Fibroblast of peridontal ligament (primary cell): ENCODE measurements around the gene PLOD2.
"Not testable (repeated sequence)": the region's sequence is repeated elsewhere in the genome, so short reads cannot be mapped to it uniquely, and the experiment has no call there.

Experiments used
- DNase-seq: peaks from one replicate; pipeline ENCODE4 v3.0.0-alpha.2; 2010; ENCODE audit errors: extremely low read depth

The PLOD2 gene

GRCh38 chr3:146139586-146140110, 21.3 kb downstream of the PLOD2 start:
- DNase-seq = no peak

DNA sequence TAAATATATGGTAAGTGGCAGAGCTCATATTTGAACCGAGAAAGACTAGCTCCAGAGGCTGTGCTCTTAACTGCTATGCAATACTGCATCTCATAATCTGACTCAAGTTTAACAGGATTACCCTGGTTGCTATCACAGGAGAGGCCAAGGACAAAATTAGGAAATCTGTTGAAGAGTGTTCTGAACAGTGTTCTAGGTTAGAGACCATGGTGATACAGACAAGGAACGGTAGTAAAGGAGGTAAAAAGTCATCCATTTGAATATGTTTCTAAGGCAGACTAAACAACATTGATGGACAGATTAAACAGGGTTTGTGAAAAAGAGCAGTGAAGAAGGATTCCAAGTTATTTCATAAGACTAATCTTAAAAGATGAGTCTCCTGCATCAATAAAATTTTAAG, 22.1 kb downstream of the PLOD2 start:
- DNase-seq = no peak

DNA sequence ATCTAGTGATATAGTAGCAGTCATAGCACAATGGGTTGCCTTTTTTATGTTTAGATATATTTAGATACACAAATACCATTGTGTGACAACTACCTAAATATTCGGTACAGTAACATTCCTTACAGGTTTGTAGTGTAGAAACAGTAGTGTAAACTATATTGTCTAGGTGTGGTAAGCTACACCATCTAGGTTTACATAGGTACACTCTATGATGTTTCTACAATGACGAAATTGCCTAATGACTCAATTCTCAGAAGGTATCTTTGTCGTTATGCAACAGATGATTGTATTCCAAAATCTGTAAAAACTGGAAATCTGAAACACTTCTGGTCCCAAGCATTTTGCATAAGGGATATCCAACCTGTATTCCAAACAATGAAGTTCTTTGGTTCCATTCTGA, 24.3 kb downstream of the PLOD2 start:
- no peak for DNase-seq

- DNase-seq = peak; percentile 46
These were observed 26.5 kb downstream of the PLOD2 start for GRCh38 chr3:146134348-146135117.

GRCh38 chr3:146133441-146133840, 27.5 kb downstream of the PLOD2 start:
- DNase-seq = peak; percentile 39

- peak; percentile 89 for DNase-seq
These were observed 29.2 kb downstream of the PLOD2 start for GRCh38 chr3:146131616-146132410.

- peak; percentile 55 for DNase-seq
These were observed 30.1 kb downstream of the PLOD2 start for GRCh38 chr3:146130881-146131371.

- DNase-seq = no peak
These were observed 31.2 kb downstream of the PLOD2 start for GRCh38 chr3:146129750-146130149.

DNA sequence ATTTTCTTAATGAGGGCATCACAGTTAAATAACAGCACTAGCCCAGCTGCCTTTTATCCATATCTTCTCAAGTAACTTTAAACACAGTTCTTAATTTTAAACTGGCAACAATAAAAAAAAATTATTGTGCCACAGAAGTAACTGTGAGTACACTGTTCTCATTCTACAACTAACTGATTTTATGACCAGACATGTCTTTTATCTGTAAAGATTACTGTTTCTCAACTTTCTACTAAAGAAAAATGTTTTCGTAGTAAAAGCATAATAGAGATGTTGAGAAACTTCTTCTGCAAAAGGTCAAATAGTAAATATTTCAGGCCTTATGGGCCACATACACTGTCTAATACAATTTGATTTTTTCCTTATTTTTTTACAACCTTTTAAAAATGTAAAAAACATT, 32.0 kb downstream of the PLOD2 start:
- DNase-seq = no peak

GRCh38 chr3:146128179-146128578, 32.8 kb downstream of the PLOD2 start:
- no peak for DNase-seq

GRCh38 chr3:146125951-146126350, 35.0 kb downstream of the PLOD2 start:
- peak; percentile 98 for DNase-seq

- no peak for DNase-seq
These were observed 36.7 kb downstream of the PLOD2 start for GRCh38 chr3:146124126-146124801.

DNA sequence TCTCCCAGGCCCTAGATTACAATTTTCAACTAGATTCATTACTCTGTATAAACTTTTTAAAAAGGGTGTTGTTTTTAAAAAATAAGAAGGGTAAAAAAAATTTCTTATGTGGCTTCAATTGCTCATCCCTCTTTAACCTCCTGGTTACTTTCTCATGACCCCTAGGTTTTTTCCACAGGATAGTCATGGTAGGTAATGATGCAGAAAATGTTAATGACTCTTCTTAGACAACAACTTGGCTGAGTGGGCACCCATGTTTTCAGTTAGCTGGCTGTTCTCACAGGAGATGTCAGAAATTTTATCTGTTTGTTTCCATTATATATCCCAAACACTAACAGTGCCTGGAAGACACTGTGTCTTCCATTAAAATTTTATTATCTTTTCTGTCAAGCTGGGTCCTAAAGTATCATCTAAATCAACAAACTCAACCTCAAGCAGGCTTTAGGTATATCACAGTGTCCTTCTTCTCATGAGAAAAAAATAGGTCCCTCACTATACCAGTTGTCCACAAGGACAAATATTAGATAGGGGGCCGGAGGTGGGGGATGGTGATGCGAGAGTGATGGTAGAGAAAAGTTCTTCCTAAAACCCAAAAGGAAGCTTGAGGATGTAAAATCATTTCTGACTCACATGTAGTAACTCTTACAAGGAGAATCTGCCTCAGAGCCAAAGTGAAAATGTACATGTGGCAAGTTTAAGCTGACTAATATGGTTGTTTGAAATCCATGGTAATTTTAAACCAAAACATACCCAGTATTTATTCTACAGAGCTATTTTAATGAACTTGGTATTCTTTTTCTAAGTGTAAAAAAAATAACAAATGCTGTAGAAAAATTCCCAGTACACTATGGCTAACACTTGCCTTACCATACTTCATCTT, 43.3 kb downstream of the PLOD2 start:
- peak; percentile 99 for DNase-seq

DNA sequence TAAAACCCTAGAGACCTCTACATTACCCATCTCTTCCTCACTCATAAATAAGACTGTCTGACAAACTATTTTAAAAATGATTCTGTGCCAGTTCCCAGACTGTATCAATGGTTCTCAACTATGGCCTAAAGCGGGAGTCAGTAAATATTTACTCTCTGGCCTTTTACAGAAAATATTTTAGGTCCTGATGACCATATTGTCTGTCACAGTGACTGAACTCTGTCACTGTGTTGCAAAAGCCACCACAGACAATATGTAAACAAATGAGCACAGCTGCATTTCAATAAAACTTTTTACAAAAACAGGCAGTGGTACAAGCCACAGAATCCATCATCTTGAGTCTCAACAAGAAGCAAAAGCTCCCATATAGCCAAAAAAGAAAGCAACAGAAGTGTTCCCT, 45.4 kb downstream of the PLOD2 start:
- no peak for DNase-seq

GRCh38 chr3:146113804-146114203, 47.2 kb downstream of the PLOD2 start:
- DNase-seq = not testable (repeated sequence)

- DNase-seq = no peak
These were observed 49.6 kb downstream of the PLOD2 start for GRCh38 chr3:146111337-146111736.

- DNase-seq = no peak
These were observed 50.8 kb downstream of the PLOD2 start for GRCh38 chr3:146110161-146110560.

DNA sequence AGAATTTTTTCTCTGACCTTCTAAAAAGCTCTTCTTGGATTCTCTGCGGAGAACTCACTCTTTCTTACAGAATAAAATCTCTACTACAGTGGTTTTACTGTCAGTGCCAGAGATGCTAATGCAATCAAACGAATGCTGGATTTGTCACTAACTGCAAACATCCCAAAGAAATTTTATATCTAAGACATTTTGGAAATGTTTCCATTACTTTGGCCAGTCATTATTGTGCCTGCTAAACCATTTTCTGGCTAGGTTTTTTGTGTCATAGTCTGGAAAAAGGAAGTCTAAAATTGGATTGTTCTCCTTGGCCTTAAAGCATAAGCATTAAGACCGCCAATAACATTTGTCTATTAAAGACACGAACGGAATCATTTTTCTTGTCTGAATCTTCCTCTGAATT, 54.0 kb downstream of the PLOD2 start:
- DNase-seq = peak; percentile 68

GRCh38 chr3:146104068-146104467, 56.9 kb downstream of the PLOD2 start:
- DNase-seq = no peak

DNA sequence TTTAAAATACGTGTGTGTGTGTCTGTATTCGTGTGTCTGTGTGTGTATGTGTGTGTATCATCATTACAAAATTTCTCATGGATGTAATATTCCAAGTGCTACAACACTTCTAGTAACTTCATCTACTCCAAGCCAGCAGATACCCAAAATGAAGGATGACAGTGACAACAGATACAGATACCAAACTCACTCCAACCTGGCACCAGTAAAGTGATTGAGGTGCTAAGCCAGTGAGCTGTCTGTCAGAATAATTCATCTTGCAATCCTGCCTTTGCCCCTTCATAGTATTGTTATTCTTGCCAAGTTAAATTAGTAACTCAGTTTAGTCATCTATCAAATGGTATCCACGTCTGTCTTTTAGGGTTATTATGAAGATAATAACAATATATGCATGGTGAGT, 58.1 kb downstream of the PLOD2 start:
- no peak for DNase-seq

DNA sequence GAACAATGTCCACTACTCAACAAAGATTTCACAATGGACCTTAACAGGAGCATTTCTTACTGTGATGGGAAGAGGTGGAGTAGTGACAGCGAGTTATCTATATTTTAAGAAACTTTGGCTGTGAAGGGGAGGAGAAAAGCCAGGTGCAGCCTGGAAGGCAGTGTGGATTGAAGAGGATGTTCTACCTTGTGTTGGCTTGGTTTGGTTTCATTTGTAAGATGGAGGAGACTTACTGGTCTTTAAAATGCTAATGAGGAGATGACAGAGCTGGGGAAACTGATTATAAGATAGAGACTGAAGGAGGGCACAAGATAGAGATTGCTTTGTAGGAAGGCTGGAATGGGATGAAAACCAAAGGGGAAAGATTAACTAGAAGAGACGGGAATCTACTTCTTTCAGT, 59.4 kb downstream of the PLOD2 start:
- DNase-seq = no peak
